HG02642 (cell line): ENCODE data around the gene XRCC3.

Source experiments
- ATAC-seq: cut with Tn5 transposase; IDR thresholded peaks from one replicate; pipeline ENCODE4 v1.9.1; 2021; ENCODE audit warnings: mild to moderate bottlenecking; ENCODE audit not compliant: unreplicated experiment, poor library complexity

XRCC3 gene

GRCh38 chr14:103739466-103739792 lies 24.2 kb upstream of the XRCC3 start:
- ATAC-seq, result no peak

GRCh38 chr14:103738701-103739451 lies 23.6 kb upstream of the XRCC3 start:
- no peak for ATAC-seq

- no peak for ATAC-seq
Measured at GRCh38 chr14:103738166-103738565, 22.9 kb upstream of the XRCC3 start.

- no peak for ATAC-seq
Measured at GRCh38 chr14:103737432-103738045, 22.3 kb upstream of the XRCC3 start.

DNA sequence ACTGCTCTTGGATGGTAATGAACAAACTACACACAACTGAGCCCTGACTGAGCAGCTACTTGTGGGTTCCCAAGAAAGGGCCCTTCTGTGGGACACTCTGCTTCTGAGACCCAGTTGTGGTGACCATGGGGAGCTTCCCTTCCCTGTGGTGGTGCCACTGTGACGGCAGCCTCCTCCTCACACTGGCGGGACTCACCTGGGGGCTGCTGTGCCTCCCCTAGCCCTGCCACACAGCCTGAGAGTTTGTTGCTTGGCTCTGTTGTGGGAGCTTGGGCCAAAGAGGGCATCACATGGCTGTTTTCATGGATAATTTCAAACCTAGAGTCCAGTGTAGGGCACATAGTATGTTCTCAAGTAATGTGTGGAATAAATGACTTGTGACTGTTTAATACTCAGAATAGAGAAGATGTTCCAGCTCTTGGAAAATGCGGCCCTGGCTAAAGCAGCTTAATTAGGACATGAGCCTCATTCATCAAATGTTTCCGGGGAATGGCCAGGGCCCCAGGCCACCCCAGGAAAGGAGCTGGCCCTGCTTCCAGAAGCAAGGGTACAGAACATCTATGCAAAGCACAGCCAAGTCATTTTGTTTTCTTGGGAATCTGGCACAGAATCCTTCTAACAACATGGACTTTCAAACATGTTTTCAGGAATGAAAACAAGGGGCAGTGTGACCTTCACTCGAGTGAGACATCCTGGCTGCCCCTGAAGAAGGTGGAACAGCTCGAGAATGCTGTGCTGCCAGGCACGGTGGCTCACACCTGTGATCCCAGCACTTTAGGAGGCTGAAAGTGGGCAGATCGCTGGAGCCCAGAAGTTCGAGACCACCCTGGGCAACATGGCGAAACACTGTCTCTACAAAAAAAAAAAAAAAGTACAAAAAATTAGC lies 21.5 kb upstream of the XRCC3 start:
- ATAC-seq, result no peak

DNA sequence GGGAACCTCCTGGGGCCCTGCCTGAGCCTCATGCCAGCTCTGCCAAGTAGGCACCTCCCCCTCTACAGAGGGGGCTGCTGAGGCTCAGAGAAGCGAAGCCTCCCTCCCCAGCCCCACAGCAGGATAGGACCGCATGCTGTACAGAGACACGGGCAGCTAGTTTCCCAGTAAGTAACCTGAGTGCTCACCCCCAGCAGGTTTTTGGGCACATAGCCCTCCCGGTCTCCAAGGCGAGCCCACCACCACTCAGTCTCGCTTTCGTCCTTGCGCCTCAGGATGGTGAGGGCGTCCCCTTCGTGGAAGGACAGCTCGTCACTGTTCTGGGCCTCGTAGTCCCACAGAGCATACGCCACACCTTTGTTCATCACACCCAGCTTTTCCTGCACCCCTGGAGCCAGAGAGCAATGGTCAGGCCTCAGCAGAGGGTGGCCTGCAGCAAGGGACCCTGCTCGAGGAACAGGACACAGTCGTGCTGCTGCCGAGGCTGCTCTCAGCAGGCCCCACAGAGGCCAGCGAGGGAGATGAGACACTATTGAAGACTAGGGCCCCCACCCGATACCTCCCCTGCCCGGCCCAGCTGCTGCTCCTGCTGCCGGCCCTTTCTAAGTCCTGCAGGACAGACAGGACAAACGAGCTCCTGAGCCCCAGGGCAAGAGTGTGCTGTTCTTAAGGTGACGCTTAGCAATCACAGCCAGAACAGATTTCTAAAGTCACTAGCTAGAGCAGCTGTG lies 20.7 kb upstream of the XRCC3 start:
- ATAC-seq, result no peak

GRCh38 chr14:103735439-103735814 lies 20.2 kb upstream of the XRCC3 start:
- ATAC-seq, result no peak

- ATAC-seq, result no peak
Measured at GRCh38 chr14:103735022-103735421, 19.8 kb upstream of the XRCC3 start.

DNA sequence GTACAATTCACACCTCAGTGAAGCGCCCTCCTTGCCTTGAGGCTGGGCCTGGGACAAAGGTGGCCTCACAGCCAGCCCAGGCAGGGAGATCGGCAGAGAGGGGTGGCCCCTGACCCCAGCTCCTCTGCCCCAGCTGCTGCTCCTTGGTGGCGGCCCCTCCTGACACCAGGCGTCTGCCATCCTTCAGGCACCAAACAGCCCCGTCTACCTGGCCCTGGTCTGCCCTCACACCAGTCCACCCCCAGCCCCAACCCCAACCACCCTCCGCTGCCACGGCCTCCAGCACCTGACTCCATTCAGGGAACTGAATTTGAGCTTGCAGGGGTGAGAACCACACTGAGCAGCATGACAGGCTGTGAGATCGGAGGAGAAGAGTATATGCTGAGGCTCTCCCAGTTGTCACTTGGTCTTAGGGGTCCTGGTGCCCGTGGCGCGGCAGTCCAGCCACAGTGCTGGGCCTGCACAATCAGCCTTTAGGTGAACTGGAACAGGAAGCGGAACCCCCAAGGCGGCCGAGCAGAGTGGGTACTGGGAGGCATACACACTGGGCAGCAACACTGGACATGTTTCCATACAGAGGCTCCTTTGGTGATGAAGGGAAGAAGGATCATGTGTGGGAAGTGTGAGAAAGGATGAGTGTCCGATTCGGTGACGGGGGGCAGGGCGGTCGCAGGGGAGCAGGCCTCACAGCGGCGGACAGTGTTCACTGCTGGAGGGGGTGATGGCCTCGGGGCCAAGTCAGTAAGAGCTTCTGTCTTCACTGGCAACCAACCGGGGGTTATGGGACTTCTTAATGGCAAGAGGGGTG lies 19.0 kb upstream of the XRCC3 start:
- ATAC-seq, result no peak

DNA sequence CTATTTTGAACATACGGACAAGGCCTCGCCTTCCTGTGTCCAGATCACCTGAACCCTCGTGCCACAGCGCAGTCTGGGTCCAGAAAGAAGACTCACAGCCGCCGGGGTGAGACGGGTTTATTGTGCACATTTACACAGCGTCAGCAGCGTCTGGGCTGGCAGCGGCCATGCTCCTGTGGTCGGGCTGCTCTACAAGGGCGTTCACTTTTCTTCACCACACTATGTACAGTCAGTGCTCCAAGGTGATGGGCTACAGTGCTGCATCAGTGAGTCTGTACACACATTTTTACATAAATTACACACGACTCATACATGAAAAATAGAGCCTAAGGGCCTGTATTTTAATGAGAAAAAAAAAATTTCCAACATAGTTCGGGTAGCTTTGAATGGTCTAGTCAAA lies 18.4 kb upstream of the XRCC3 start:
- no peak for ATAC-seq

DNA sequence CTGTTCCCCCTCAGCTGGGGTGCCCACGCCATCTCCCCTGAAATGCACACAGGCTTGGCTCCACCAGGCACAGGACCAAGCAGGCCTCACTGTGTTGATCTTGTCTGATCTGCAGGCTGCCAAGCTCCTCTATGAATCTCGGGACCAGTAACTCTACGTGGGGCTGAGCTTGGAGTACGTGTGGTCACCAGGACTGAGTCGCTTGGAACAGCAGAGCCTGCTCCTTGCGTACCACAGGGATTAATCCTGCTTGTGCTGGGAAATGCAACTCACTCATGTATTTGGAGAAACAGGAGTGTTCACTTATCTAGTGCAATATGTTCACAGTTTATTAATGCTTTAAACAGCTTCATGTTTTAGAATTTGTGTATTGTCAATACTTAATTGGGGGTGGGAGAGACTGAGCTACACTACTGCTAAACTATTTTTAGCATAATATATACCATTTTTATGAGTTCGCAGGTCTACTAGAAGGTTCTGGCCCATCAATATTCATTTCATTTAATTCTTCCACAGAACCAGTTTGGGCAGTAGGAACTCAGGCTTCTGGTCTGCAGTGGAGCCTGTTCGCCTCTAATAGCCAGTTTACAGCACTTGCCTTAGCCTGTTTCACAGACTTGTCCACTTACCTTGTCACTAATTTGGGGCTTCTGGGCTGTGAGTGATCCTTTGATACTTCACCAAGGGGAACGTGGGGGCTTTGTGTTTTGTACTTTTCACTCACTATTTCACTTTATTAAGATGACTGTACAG lies 17.8 kb upstream of the XRCC3 start:
- no peak for ATAC-seq

GRCh38 chr14:103731916-103732867 lies 16.9 kb upstream of the XRCC3 start:
- no peak for ATAC-seq

DNA sequence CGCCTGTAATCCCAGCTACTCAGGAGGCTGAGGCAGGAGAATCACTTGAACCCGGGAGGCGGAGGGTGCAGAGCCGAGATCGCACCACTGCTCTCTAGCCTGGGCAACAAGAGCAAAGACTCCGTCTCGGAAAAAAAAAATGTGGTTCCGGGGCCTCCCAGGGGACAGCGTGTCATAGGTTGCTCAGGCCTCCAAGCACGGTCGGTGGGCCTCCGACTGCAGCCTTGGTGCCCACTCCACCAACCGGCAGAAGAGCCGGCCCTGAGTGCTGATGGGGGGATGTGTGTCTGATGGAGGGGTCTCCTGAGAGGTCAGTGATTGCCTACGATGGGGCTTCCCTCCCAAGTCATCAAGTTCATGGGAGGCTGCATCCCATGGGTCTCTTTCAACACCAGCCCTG lies 16.2 kb upstream of the XRCC3 start:
- ATAC-seq, result no peak

DNA sequence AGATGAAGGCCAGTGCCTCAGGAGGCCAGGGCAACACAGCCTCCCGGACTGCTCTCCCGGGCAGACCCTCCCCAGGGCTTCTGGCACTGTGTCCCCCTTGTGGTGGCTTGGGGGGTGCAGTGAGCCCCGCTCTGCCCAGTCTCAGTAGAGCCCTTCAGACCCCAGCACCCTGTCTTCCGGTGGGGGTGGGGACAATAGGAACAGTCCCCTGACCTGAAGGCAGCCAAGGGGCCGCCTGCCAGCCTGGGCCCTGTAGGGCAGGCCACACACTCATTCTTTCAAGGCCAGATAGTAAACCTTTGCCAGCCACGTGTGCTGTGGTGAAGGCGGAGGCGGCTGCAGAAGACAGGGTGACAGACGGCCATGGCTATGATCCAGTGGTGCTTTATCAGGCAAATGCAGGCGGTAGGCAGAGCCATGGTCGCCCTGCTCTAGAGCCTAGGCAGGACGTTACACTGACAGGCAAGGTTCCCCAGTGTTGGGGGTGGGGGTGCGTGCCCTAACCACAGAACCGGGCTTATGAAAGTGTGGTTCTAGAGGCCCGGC lies 15.3 kb upstream of the XRCC3 start:
- ATAC-seq, result no peak

GRCh38 chr14:103729496-103730448 lies 14.5 kb upstream of the XRCC3 start:
- no peak for ATAC-seq

DNA sequence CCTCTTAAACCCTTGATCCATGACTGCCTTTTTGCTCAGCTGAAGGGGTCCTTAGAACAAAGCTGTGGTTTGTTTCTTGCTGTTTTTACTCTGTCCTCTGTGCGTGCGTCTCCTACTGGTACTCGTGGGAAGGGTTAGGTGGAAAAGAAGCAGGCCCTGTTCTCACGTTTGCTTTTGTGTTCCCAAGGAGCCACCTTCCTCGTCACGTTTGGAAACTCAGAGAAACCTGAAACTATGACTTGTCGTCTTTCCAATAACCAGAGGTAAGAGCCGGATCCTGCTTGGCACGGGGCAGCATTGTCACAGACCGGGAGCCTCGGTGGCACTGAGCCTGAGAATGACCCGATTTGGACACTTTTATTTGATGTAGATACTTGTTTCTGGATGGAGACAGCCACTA lies 13.5 kb upstream of the XRCC3 start:
- ATAC-seq, result no peak

DNA sequence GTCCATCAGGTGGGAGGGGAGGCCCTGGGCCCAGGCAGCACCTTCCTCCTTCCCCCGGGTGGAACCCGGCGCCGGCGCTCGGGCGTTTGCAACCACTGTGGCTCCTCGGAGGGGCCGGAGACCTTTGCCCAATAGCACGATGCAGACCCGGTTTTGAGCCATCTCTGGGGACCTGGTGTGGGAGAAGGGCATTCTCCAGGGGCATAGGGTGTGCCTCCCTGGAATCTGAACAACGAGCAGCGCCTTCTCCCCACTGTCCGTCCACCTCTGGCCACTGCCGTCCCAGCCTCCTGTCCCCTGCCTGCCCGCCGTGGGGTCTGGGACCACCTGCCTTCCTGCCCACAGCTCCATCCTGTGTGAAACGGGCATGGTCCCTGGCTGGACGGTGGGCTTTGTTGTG lies 12.9 kb upstream of the XRCC3 start:
- ATAC-seq, result no peak
